OCI-M2 (cell line): ENCODE data around the gene PTPRN2.

Experiments used
- DNase-seq: peaks from one replicate; lab custom pipeline; 2025; ENCODE audit not compliant: unreplicated experiment; lab: John Stamatoyannopoulos, UW

The PTPRN2 gene

GRCh38 chr7:158246960-158247673, 340.5 kb downstream of the PTPRN2 start:
- no peak for DNase-seq

- no peak for DNase-seq
Observed at GRCh38 chr7:158246272-158246959, 341.2 kb downstream of the PTPRN2 start.

- no peak for DNase-seq
Observed at GRCh38 chr7:158245724-158246041, 341.9 kb downstream of the PTPRN2 start.

GRCh38 chr7:158244873-158245723, 342.5 kb downstream of the PTPRN2 start:
- DNase-seq: no peak

- no peak for DNase-seq
Observed at GRCh38 chr7:158244430-158244829, 343.2 kb downstream of the PTPRN2 start.

- no peak for DNase-seq
Observed at GRCh38 chr7:158241919-158242318, 345.7 kb downstream of the PTPRN2 start.

GRCh38 chr7:158240801-158241200, 346.8 kb downstream of the PTPRN2 start:
- no peak for DNase-seq

- DNase-seq: no peak
Observed at GRCh38 chr7:158239290-158239981, 348.2 kb downstream of the PTPRN2 start.

GRCh38 chr7:158238616-158239289, 348.9 kb downstream of the PTPRN2 start:
- DNase-seq: no peak

- DNase-seq: no peak
Observed at GRCh38 chr7:158237672-158238335, 349.8 kb downstream of the PTPRN2 start.

- DNase-seq: no peak
Observed at GRCh38 chr7:158236400-158236799, 351.2 kb downstream of the PTPRN2 start.

- no peak for DNase-seq
Observed at GRCh38 chr7:158235862-158236261, 351.8 kb downstream of the PTPRN2 start.

GRCh38 chr7:158229945-158230344, 357.7 kb downstream of the PTPRN2 start:
- DNase-seq: no peak

GRCh38 chr7:158228986-158229385, 358.6 kb downstream of the PTPRN2 start:
- no peak for DNase-seq

GRCh38 chr7:158228131-158228530, 359.5 kb downstream of the PTPRN2 start:
- no peak for DNase-seq

GRCh38 chr7:158227258-158227984, 360.2 kb downstream of the PTPRN2 start:
- DNase-seq: no peak

- DNase-seq: no peak
Observed at GRCh38 chr7:158216198-158216597, 371.4 kb downstream of the PTPRN2 start.

GRCh38 chr7:158209435-158209834, 378.2 kb downstream of the PTPRN2 start:
- no peak for DNase-seq

- DNase-seq: no peak
Observed at GRCh38 chr7:158206341-158206740, 381.3 kb downstream of the PTPRN2 start.

GRCh38 chr7:158204453-158204852, 383.2 kb downstream of the PTPRN2 start:
- DNase-seq: no peak
